ENCODE measurements around the gene JMJD1C. TPM values are rescaled to one million over a fixed set of nuclear protein-coding genes. Genes with fewer than 3 reads are reported as not detected.
A peak's percentile ranks its signal among the peaks of the same experiment; 100 is the strongest.

Gene JMJD1C
- total and polyA plus RNA-seq, 10 of the 15 experiments (the other 5 are each of a cell fraction or from before 2014, with no cell fraction given), result 31.2 to 83.3 (median 49.5) TPM

DNA sequence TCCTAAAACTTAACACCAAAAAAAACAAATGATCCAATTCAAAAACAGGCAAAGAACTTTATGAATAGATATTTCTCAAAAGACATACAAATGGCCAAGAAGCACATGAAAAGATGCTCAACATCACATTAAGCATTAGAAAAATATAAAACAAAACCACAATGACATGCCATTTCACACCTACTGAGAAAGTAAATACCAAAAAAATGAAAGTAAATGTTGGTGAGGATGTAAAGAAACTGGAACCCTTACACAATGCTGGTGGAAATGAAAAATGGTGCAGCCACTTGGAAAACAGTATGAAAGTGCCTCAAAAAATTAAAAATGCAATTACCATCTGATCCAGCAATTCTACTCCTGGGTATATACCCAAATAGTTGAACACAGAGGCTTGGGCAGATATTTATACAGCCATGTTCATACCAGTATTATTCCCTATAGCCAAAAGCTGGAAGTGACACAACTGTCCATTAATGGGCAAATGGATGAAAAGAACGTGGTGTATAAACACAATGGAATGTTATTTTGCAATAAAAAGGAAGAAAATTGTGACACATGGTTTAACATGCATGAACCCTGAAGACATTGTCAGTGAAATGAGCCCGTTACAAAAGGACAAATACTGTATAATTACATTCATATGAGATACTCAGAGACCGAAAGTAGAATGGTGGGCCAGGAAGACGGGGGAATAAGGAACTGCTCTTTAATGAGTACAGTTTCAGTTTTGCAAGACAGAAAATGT lies 89.0 kb downstream of the JMJD1C start (continued):
- TF ChIP-seq ZZZ3 (IDR thresholded peaks at IDR 0.05; ENCODE audit: control insufficient read depth, insufficient read length, low read depth), result no peak
- peak in 1 of 2 experiments; percentile 66; a peak in 1 of 4 replicates for TF ChIP-seq ETV6 (conservative IDR thresholded peaks at IDR 0.05 in 1 of 2, IDR thresholded peaks at IDR 0.05 in 1 of 2; ENCODE audit: borderline replicate concordance in 1 of 2, low read depth in 1 of 2)
- TF ChIP-seq EZH2 (IDR thresholded peaks at IDR 0.05; ENCODE audit: borderline replicate concordance, control insufficient read depth, low read depth, low read length), result no peak
- TF ChIP-seq TCF12 (IDR thresholded peaks at IDR 0.05; ENCODE audit: low read depth, low read length), result no peak
- TF ChIP-seq NFYA (IDR thresholded peaks at IDR 0.05; ENCODE audit: borderline replicate concordance, low read depth, low read length), result no peak
- no peak for TF ChIP-seq ZBED1 (IDR thresholded peaks at IDR 0.05; ENCODE audit: borderline replicate concordance)
- TF ChIP-seq NR2C2 (IDR thresholded peaks at IDR 0.05; ENCODE audit: borderline replicate concordance, control insufficient read depth, insufficient read length, low read depth), result no peak
- TF ChIP-seq SKIL (IDR thresholded peaks at IDR 0.05; ENCODE audit: low read depth, poor library complexity, severe bottlenecking), result no peak
- TF ChIP-seq BRCA1 (IDR thresholded peaks at IDR 0.05; ENCODE audit: low read depth, low read length), result no peak
- TF ChIP-seq, protein P1, sequence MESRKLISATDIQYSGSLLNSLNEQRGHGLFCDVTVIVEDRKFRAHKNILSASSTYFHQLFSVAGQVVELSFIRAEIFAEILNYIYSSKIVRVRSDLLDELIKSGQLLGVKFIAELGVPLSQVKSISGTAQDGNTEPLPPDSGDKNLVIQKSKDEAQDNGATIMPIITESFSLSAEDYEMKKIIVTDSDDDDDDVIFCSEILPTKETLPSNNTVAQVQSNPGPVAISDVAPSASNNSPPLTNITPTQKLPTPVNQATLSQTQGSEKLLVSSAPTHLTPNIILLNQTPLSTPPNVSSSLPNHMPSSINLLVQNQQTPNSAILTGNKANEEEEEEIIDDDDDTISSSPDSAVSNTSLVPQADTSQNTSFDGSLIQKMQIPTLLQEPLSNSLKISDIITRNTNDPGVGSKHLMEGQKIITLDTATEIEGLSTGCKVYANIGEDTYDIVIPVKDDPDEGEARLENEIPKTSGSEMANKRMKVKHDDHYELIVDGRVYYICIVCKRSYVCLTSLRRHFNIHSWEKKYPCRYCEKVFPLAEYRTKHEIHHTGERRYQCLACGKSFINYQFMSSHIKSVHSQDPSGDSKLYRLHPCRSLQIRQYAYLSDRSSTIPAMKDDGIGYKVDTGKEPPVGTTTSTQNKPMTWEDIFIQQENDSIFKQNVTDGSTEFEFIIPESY (IDR thresholded peaks at IDR 0.05), result no peak
- peak; percentile 87; the same call in 1 of the 2 replicates for TF ChIP-seq MTA2 (IDR thresholded peaks at IDR 0.05; ENCODE audit: low read depth)
- TF ChIP-seq, protein P2, sequence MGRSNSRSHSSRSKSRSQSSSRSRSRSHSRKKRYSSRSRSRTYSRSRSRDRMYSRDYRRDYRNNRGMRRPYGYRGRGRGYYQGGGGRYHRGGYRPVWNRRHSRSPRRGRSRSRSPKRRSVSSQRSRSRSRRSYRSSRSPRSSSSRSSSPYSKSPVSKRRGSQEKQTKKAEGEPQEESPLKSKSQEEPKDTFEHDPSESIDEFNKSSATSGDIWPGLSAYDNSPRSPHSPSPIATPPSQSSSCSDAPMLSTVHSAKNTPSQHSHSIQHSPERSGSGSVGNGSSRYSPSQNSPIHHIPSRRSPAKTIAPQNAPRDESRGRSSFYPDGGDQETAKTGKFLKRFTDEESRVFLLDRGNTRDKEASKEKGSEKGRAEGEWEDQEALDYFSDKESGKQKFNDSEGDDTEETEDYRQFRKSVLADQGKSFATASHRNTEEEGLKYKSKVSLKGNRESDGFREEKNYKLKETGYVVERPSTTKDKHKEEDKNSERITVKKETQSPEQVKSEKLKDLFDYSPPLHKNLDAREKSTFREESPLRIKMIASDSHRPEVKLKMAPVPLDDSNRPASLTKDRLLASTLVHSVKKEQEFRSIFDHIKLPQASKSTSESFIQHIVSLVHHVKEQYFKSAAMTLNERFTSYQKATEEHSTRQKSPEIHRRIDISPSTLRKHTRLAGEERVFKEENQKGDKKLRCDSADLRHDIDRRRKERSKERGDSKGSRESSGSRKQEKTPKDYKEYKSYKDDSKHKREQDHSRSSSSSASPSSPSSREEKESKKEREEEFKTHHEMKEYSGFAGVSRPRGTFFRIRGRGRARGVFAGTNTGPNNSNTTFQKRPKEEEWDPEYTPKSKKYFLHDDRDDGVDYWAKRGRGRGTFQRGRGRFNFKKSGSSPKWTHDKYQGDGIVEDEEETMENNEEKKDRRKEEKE (IDR thresholded peaks at IDR 0.05), result no peak
- no peak for TF ChIP-seq PML (IDR thresholded peaks at IDR 0.05; ENCODE audit: low read length)
- TF ChIP-seq NRF1 (conservative IDR thresholded peaks at IDR 0.05; ENCODE audit: low read depth, low read length), result no peak
- TF ChIP-seq ZBTB4 (CRISPR knock-in tag; IDR thresholded peaks at IDR 0.05), result no peak
- TF ChIP-seq, protein P3, sequence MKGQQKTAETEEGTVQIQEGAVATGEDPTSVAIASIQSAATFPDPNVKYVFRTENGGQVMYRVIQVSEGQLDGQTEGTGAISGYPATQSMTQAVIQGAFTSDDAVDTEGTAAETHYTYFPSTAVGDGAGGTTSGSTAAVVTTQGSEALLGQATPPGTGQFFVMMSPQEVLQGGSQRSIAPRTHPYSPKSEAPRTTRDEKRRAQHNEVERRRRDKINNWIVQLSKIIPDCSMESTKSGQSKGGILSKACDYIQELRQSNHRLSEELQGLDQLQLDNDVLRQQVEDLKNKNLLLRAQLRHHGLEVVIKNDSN (IDR thresholded peaks at IDR 0.05; ENCODE audit: borderline replicate concordance, extremely low read length, insufficient read depth, low read depth, low read length), result no peak
- peak; percentile 41; the same call in 1 of the 2 replicates for TF ChIP-seq NFIC (IDR thresholded peaks at IDR 0.05; ENCODE audit: low read depth, low read length)

Data from GM12878 (cell line).